K562 treated with DMSO at 1 percent for 4 hours (cell line): ENCODE results near the gene PM20D2. TPM values are rescaled to one million over a fixed set of nuclear protein-coding genes. Genes with fewer than 3 reads are reported as not detected.

Experiments
- total RNA-seq: library from RNA; unstranded; fragments of 300-600 nt; gene quantifications from 2 replicates; pipeline ENCODE4 v1.2.3, GENCODE V29; 2022; ENCODE audit not compliant: insufficient read depth

PM20D2 gene, protein sequence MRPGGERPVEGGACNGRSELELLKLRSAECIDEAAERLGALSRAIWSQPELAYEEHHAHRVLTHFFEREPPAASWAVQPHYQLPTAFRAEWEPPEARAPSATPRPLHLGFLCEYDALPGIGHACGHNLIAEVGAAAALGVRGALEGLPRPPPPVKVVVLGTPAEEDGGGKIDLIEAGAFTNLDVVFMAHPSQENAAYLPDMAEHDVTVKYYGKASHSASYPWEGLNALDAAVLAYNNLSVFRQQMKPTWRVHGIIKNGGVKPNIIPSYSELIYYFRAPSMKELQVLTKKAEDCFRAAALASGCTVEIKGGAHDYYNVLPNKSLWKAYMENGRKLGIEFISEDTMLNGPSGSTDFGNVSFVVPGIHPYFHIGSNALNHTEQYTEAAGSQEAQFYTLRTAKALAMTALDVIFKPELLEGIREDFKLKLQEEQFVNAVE
- total RNA-seq, result 0.31 and 0.57 TPM in 2 replicates

GRCh38 chr6:89145956-89146717, at the start of gene PM20D2:
PM20D2 (plus strand) TSS chr6:89146055; CDS start chr6:89146145, 90 bp downstream.

DNA sequence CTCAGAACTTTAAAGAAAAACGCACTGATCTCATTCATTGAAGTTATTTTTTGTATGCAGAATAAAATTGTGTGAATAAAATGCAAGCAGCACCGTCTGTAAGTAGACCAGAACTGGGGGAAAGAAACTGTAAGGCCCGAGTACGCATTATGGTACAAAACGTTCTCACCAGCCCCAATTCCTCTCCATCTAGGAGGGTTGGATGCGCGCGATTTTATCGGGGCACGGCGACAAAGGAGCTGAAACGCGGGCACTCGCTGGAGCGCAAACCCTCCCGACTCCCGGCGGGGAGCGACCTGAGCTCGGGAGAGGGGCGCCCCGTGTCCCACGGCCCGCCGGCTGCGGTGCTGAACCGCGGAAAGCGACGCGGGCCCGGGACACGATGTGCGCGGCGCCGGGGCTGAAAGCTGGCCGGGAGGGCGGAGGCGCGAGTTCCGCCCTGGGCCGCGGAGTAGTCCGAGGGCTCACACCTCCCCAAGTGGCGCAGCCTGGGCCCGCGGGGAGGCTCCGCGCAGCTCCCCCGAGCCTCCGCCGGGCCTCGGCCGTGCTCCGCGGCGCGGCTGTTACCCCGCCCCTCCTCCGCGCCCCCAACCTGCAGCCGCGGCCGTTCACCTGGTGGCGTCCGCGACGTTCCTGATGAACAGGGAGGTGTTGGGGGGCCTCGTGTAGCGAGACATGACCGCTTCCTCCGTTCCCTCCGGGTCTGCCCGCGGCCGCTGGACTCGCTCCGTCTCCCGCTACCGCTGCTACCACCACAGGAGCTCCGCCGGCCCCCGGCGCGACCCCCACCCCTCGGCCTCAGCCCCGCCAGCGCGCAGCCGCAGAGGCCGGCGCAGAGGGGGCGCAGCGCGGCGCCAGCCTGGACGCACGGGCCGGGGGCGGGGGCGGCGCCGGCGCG, 28.4 kb upstream of the PM20D2 start, which contains the start of gene SRSF12:
Gene SRSF12, minus strand, starts transcription at position 861 of the 898 bp plus-strand sequence. Its CDS starts 184 bp downstream, at position 677.

Other genes starting within 250 kb of the PM20D2 start
- 7.8 and 9.1 TPM in 2 replicates for gene RNGTT, start 182.4 kb upstream of the PM20D2 start, total RNA-seq
- 20.3 and 23.2 TPM in 2 replicates for gene PNRC1, start 65.3 kb upstream of the PM20D2 start, total RNA-seq
- gene SRSF12, start 28.0 kb upstream of the PM20D2 start, total RNA-seq, result not detected in 2 replicates
- not detected in 2 replicates for gene GABRR1, start 71.3 kb downstream of the PM20D2 start, total RNA-seq
- gene GABRR2, start 169.2 kb downstream of the PM20D2 start, total RNA-seq, result 0.64 TPM in 1 of 2 replicates, not detected in the other
- 20.7 and 23.2 TPM in 2 replicates for gene UBE2J1, start 206.7 kb downstream of the PM20D2 start, total RNA-seq